Neural cell (in vitro differentiated cells): ENCODE measurements around the gene ITPR3.

ENCODE experiments used
- TF ChIP-seq, protein P1 (sequence below): IDR thresholded peaks from 2 replicates; pipeline ENCODE4 v1.6.1; 2012; ENCODE audit warnings: borderline replicate concordance
- TF ChIP-seq, protein P2 (sequence below): fragments of 450-650 bp; IDR thresholded peaks from 2 replicates; pipeline ENCODE4 v1.5.1; 2014; ENCODE audit warnings: antibody characterized with exemption, mild to moderate bottlenecking, moderate library complexity; ENCODE audit not compliant: poor library complexity, severe bottlenecking

DNA sequence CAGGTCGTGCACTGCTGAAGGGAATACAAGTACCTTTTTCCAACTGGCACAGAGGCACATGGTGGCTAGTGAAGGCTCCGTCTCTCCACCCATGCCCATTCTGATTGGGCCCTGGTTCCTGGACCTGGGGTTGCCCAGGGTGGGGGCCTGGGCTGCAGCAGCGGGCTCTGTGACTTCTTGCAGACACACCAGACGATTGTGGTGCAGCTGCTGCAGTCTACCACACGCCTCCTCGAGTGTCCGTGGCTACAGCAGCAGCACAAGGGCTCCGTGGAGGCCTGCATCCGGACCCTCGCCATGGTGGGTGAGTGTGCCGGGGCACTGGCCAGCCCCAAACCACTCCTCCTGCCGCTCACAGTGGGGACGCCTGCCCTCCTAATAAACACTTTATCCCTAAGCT, 61.2 kb downstream of the ITPR3 start:
- TF ChIP-seq, protein P1, sequence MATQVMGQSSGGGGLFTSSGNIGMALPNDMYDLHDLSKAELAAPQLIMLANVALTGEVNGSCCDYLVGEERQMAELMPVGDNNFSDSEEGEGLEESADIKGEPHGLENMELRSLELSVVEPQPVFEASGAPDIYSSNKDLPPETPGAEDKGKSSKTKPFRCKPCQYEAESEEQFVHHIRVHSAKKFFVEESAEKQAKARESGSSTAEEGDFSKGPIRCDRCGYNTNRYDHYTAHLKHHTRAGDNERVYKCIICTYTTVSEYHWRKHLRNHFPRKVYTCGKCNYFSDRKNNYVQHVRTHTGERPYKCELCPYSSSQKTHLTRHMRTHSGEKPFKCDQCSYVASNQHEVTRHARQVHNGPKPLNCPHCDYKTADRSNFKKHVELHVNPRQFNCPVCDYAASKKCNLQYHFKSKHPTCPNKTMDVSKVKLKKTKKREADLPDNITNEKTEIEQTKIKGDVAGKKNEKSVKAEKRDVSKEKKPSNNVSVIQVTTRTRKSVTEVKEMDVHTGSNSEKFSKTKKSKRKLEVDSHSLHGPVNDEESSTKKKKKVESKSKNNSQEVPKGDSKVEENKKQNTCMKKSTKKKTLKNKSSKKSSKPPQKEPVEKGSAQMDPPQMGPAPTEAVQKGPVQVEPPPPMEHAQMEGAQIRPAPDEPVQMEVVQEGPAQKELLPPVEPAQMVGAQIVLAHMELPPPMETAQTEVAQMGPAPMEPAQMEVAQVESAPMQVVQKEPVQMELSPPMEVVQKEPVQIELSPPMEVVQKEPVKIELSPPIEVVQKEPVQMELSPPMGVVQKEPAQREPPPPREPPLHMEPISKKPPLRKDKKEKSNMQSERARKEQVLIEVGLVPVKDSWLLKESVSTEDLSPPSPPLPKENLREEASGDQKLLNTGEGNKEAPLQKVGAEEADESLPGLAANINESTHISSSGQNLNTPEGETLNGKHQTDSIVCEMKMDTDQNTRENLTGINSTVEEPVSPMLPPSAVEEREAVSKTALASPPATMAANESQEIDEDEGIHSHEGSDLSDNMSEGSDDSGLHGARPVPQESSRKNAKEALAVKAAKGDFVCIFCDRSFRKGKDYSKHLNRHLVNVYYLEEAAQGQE: no peak
- TF ChIP-seq, protein P2, sequence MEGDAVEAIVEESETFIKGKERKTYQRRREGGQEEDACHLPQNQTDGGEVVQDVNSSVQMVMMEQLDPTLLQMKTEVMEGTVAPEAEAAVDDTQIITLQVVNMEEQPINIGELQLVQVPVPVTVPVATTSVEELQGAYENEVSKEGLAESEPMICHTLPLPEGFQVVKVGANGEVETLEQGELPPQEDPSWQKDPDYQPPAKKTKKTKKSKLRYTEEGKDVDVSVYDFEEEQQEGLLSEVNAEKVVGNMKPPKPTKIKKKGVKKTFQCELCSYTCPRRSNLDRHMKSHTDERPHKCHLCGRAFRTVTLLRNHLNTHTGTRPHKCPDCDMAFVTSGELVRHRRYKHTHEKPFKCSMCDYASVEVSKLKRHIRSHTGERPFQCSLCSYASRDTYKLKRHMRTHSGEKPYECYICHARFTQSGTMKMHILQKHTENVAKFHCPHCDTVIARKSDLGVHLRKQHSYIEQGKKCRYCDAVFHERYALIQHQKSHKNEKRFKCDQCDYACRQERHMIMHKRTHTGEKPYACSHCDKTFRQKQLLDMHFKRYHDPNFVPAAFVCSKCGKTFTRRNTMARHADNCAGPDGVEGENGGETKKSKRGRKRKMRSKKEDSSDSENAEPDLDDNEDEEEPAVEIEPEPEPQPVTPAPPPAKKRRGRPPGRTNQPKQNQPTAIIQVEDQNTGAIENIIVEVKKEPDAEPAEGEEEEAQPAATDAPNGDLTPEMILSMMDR: no peak
